RWPE1 (cell line): Measurements from ENCODE around the gene VRK2.
A peak's percentile ranks its signal among the peaks of the same experiment; 100 is the strongest.
"Not testable (repeated sequence)": the region's sequence is repeated elsewhere in the genome, so short reads cannot be mapped to it uniquely, and the experiment has no call there.

Experiments
- CTCF ChIA-PET: fragments of 350-600 bp; sonication (Branson Sonifier 250); formaldehyde crosslinking; extraction: SDS; loops from one replicate; lab custom pipeline; 2021; lab: Yijun Ruan, JAX
- POLR2A ChIA-PET: fragments of 400-600 bp; formaldehyde crosslinking; extraction: SDS; loops from one replicate; lab custom pipeline; 2020; ENCODE audit warnings: antibody characterized with exemption; ENCODE audit not compliant: low non-redundant PET; lab: Yijun Ruan, JAX
- DNase-seq: peaks from one replicate; pipeline ENCODE4 v3.0.0; 2012; ENCODE audit warnings: low spot score
- H3K27ac ChIP-seq: fragments of 450-650 bp; 2 replicates; pipeline ENCODE4 v1.5.1; 2017
- TF ChIP-seq, protein P1 (sequence below): fragments of 450-650 bp; conservative IDR thresholded peaks from 2 replicates; pipeline ENCODE4 v1.5.1; 2017; ENCODE audit warnings: low read depth, mild to moderate bottlenecking

The VRK2 gene

GRCh38 chr2:58146707-58147106, 100.1 kb downstream of the VRK2 start:
- POLR2A ChIA-PET = no interaction called here
- TF ChIP-seq, protein P1, sequence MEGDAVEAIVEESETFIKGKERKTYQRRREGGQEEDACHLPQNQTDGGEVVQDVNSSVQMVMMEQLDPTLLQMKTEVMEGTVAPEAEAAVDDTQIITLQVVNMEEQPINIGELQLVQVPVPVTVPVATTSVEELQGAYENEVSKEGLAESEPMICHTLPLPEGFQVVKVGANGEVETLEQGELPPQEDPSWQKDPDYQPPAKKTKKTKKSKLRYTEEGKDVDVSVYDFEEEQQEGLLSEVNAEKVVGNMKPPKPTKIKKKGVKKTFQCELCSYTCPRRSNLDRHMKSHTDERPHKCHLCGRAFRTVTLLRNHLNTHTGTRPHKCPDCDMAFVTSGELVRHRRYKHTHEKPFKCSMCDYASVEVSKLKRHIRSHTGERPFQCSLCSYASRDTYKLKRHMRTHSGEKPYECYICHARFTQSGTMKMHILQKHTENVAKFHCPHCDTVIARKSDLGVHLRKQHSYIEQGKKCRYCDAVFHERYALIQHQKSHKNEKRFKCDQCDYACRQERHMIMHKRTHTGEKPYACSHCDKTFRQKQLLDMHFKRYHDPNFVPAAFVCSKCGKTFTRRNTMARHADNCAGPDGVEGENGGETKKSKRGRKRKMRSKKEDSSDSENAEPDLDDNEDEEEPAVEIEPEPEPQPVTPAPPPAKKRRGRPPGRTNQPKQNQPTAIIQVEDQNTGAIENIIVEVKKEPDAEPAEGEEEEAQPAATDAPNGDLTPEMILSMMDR = no peak
- H3K27ac ChIP-seq = no peak overlapping the region
- CTCF ChIA-PET = no interaction called here
- peak; percentile 38 for DNase-seq

- CTCF ChIA-PET = no interaction called here
- DNase-seq = no peak
- no peak overlapping the region for H3K27ac ChIP-seq
- TF ChIP-seq, protein P1 = no peak
- POLR2A ChIA-PET = no interaction called here
These were observed 108.7 kb downstream of the VRK2 start for GRCh38 chr2:58155160-58155778.

DNA sequence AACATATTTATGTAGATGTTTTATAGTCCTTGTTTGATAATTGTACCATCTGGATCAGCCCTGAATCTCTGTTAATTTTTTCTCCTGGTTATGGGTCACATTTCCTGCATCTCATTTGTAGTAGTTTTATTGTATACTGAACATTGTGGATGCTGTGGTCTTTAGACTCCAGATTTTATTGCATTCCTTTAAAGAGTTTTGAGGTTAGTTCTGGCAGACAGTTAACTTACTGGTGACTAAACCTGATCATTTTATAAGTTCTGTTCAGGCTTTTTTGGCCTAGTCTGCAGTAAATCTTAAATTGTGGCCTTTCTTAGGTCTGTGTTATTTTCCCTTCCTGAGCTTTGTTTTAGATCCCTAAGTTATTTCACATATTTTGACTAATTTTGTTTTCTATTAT, 110.2 kb downstream of the VRK2 start:
- ChIA-PET POLR2A (no interaction called here), CTCF (no interaction called here)
- TF ChIP-seq, protein P1 = no peak
- H3K27ac ChIP-seq = no peak overlapping the region
- no peak for DNase-seq

GRCh38 chr2:58157754-58158153, 111.1 kb downstream of the VRK2 start:
- no peak overlapping the region for H3K27ac ChIP-seq
- ChIA-PET CTCF (no interaction called here), POLR2A (no interaction called here)
- no peak for DNase-seq
- TF ChIP-seq, protein P1 = no peak

DNA sequence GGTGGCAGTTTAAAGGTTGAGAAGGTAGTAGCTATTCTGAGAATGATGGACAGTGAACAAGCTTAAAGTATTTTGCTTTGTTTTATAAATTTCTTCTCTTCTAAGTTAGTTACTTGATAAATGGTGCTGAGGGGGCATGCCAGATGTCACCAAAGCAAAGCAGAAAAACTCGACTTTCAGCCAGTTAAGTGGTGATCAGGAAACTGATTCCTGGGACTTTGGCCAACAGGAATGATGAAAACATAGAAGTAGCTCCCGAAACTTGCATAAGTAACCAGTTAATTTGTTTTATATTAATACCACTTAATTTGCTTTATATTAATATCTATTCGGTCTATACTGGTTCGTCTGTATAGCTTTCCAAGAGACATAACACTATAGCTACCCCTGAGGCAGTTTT, 111.9 kb downstream of the VRK2 start:
- DNase-seq = no peak
- H3K27ac ChIP-seq = no peak overlapping the region
- TF ChIP-seq, protein P1 = no peak
- ChIA-PET CTCF (interaction anchor here (0.6 kb wide), 1 partner anchor 918 kb away, joined by 5 read pairs; no protein-coding TSS in a partner anchor), POLR2A (no interaction called here)

- POLR2A ChIA-PET = no interaction called here
- H3K27ac ChIP-seq = no peak overlapping the region
- TF ChIP-seq, protein P1 = no peak
- CTCF ChIA-PET = no interaction called here
- DNase-seq = no peak
These were observed 117.3 kb downstream of the VRK2 start for GRCh38 chr2:58163913-58164312.

DNA sequence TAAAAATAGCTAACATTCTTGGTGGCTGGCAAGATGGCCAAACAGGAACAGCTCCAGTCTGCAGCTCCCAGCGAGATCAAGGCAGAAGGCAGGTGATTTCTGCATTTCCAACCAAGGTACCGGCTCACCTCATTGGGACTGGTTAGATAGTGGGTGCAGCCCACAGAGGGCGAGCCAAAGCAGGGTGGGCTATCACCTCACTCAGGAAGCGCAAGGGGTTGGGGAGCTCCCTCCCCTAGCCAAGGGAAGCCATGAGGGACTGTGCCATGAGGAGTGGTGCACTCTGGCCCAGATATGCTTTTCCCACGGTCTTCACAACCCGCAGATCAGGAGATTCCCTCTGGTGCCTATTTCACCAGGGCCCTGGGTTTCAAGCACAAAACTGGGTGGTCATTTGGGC, 121.5 kb downstream of the VRK2 start:
- H3K27ac ChIP-seq, POLR2A ChIA-PET, DNase-seq, CTCF ChIA-PET: not testable (repeated sequence)

GRCh38 chr2:58169845-58170244, 123.2 kb downstream of the VRK2 start:
- CTCF ChIA-PET = interaction anchor here (0.7 kb wide), 1 partner anchor 12 kb away, joined by 3 read pairs; no protein-coding TSS in a partner anchor
- POLR2A ChIA-PET, DNase-seq, H3K27ac ChIP-seq: not testable (repeated sequence)

DNA sequence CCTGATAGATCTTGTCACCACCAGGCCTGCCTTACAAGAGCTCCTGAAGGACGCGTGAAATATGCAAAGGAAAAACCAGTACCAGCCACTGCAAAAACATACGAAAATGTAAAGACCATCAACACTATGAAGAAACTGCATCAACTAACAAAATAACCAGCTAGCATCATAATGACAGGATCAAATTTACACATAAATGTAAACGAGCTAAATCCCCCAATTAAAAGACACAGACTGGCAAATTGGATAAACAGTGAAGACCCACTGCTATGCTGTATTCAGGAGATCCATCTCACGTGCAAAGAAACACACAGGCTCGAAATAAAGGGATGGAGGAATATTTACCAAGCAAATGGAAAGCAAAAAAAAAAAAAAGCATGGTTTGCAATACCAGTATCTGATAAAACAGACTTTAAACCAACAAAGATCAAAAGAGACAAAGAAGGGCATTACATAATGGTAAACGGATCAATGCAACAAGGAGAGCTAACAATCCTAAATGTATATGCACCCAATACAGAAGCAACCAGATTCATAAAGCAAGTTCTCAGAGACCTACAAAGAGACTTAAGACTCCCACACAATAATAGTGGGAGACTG, 123.8 kb downstream of the VRK2 start:
- H3K27ac ChIP-seq, POLR2A ChIA-PET, DNase-seq, CTCF ChIA-PET: not testable (repeated sequence)

GRCh38 chr2:58171831-58172230, 125.2 kb downstream of the VRK2 start:
- POLR2A ChIA-PET, DNase-seq, H3K27ac ChIP-seq, CTCF ChIA-PET: not testable (repeated sequence)
